SK-N-SH (cell line): Measurements from ENCODE around the gene WDR6. TPM values are rescaled to one million over a fixed set of nuclear protein-coding genes. Genes with fewer than 3 reads are reported as not detected.

ENCODE experiments used
- CTCF ChIA-PET: fragments of 300-600, 350-600 bp; formaldehyde crosslinking; extraction: SDS; loops from one replicate; lab custom pipeline; 2021; lab: Yijun Ruan, JAX
- POLR2A ChIA-PET: fragments of 350-600 bp; sonication (Branson Sonifier 250); formaldehyde crosslinking; extraction: SDS; loops from one replicate; lab custom pipeline; 2020; ENCODE audit warnings: antibody characterized with exemption, inconsistent platforms; lab: Yijun Ruan, JAX
- DNase-seq: peaks from one replicate; pipeline ENCODE4 v3.0.0; 2012
- H2AFZ ChIP-seq: fragments of 200-600 bp; sonication (generic); 2 replicates; pipeline ENCODE4 v1.8.1; 2016; ENCODE audit warnings: antibody characterized with exemption, mild to moderate bottlenecking, low read depth
- H3F3A ChIP-seq: fragments of 200-600 bp; sonication (generic); replicated peaks from 2 replicates; pipeline ENCODE3; 2016; ENCODE audit warnings: antibody characterized with exemption, mild to moderate bottlenecking; ENCODE audit not compliant: insufficient read depth
- H3K27ac ChIP-seq, 2 experiments: fragments of 200-500 bp in 1 of 2; fragments of 200-600 bp in 1 of 2; sonication (Bioruptor generic) in 1 of 2; sonication (generic), shearing (Covaris generic) in 1 of 2; 2 replicates each; pipeline versions ENCODE4 v1.5.1 to v1.6.1; 2014 to 2016; ENCODE audit warnings: low read depth in 2 of 2, inconsistent platforms in 1 of 2, low read length in 1 of 2, mild to moderate bottlenecking in 1 of 2, mixed read lengths in 1 of 2
- H3K27me3 ChIP-seq: fragments of 200-600 bp; sonication (generic), shearing (Covaris generic); 2 replicates; pipeline ENCODE4 v1.6.1; 2016; ENCODE audit warnings: mixed run types; ENCODE audit not compliant: insufficient read depth
- H3K36me3 ChIP-seq, 2 experiments: fragments of 200-500 bp in 1 of 2; fragments of 200-600 bp in 1 of 2; sonication (Bioruptor generic) in 1 of 2; sonication (generic) in 1 of 2; replicated peaks in 1 of 2; 2 replicates each; pipeline versions ENCODE3 to v1.5.1; 2014 to 2016; ENCODE audit warnings: low read length in 1 of 2, mild to moderate bottlenecking in 1 of 2; ENCODE audit not compliant: insufficient read depth in 2 of 2, control insufficient read depth in 1 of 2
- H3K4me1 ChIP-seq, 2 experiments: fragments of 200-500 bp in 1 of 2; fragments of 200-600 bp in 1 of 2; sonication (Bioruptor generic) in 1 of 2; sonication (generic), shearing (Covaris generic) in 1 of 2; 2 replicates each; pipeline versions ENCODE4 v1.5.1 to v1.6.1; 2014 to 2016; ENCODE audit warnings: low read depth in 1 of 2, low read length in 1 of 2, mixed run types in 1 of 2; ENCODE audit not compliant: insufficient read depth in 2 of 2, control insufficient read depth in 1 of 2
- H3K4me2 ChIP-seq: fragments of 200-600 bp; sonication (generic), shearing (Covaris generic); 2 replicates; pipeline ENCODE4 v1.6.1; 2017; ENCODE audit warnings: mixed run types
- H3K4me3 ChIP-seq, 2 experiments: fragments of 200-500 bp in 1 of 2; fragments of 200-600 bp in 1 of 2; sonication (Bioruptor generic) in 1 of 2; sonication (generic), shearing (Covaris generic) in 1 of 2; 2 replicates each; pipeline versions ENCODE4 v1.5.1 to v1.8.1; 2014 to 2016; ENCODE audit warnings: low read depth in 2 of 2, inconsistent platforms in 1 of 2, low read length in 1 of 2, mild to moderate bottlenecking in 1 of 2, mixed read lengths in 1 of 2, moderate library complexity in 1 of 2
- H3K79me2 ChIP-seq: fragments of 200-600 bp; sonication (generic); 2 replicates; pipeline ENCODE4 v1.8.1; 2017; ENCODE audit warnings: mild to moderate bottlenecking; ENCODE audit not compliant: insufficient read depth
- H3K9ac ChIP-seq: fragments of 200-600 bp; sonication (generic); 2 replicates; pipeline ENCODE4 v1.6.1; 2017; ENCODE audit warnings: mixed run types
- H3K9me2 ChIP-seq: fragments of 200-600 bp; sonication (generic); 2 replicates; pipeline ENCODE4 v1.6.1; 2017; ENCODE audit warnings: mixed run types
- H3K9me3 ChIP-seq: fragments of 200-600 bp; sonication (generic); 2 replicates; pipeline ENCODE4 v1.6.1; 2017; ENCODE audit warnings: mixed run types, mild to moderate bottlenecking, moderate library complexity
- H4K20me1 ChIP-seq: fragments of 200-600 bp; sonication (generic); 2 replicates; pipeline ENCODE4 v1.6.1; 2017; ENCODE audit warnings: mild to moderate bottlenecking, mixed run types; ENCODE audit not compliant: insufficient read depth
- CHD2 ChIP-seq: fragments of 150-350 bp; IDR thresholded peaks from 2 replicates; pipeline ENCODE4 v1.6.1; 2018; ENCODE audit warnings: low read length; ENCODE audit not compliant: partially characterized antibody
- CTCF ChIP-seq: fragments of 200-600 bp; sonication (generic); IDR thresholded peaks from 2 replicates; pipeline ENCODE4 v1.6.1; 2017; ENCODE audit warnings: antibody characterized with exemption, mild to moderate bottlenecking, moderate library complexity
- EP300 ChIP-seq, 2 experiments: IDR thresholded peaks; 2 replicates each; pipeline versions ENCODE4 v1.4.0 to v1.6.1; 2012; ENCODE audit warnings: borderline replicate concordance in 1 of 2, low read depth in 1 of 2, low read length in 1 of 2
- EZH2phosphoT487 ChIP-seq: fragments of 200-600 bp; sonication (generic); IDR thresholded peaks from 2 replicates; pipeline ENCODE4 v1.6.1; 2017; ENCODE audit warnings: low read depth, mixed run types, mild to moderate bottlenecking, antibody characterized with exemption, moderate library complexity, borderline replicate concordance
- FOXM1 ChIP-seq: IDR thresholded peaks from 2 replicates; pipeline ENCODE4 v1.4.0; 2012; ENCODE audit warnings: low read depth, mild to moderate bottlenecking
- JUND ChIP-seq: IDR thresholded peaks from 2 replicates; pipeline ENCODE4 v1.4.0; 2012
- MAX ChIP-seq: IDR thresholded peaks from 2 replicates; pipeline ENCODE4 v1.4.0; 2012; ENCODE audit warnings: low read depth
- MEF2A ChIP-seq: IDR thresholded peaks from 2 replicates; pipeline ENCODE4 v1.4.0; 2012; ENCODE audit warnings: low read depth, borderline replicate concordance
- NFIC ChIP-seq: IDR thresholded peaks from 2 replicates; pipeline ENCODE4 v1.4.0; 2012; ENCODE audit warnings: borderline replicate concordance
- POLR2AphosphoS5 ChIP-seq: IDR thresholded peaks from 2 replicates; pipeline ENCODE4 v1.6.1; 2012; ENCODE audit warnings: low read depth, low read length
- RAD21 ChIP-seq: IDR thresholded peaks from 2 replicates; pipeline ENCODE4 v1.6.1; 2012; ENCODE audit warnings: mild to moderate bottlenecking, low read length
- RCOR1 ChIP-seq: fragments of 150-350 bp; IDR thresholded peaks from 2 replicates; pipeline ENCODE4 v1.6.1; 2017; ENCODE audit warnings: antibody characterized with exemption, low read length
- RXRA ChIP-seq: IDR thresholded peaks from 2 replicates; pipeline ENCODE4 v1.4.0; 2012; ENCODE audit warnings: low read depth, mild to moderate bottlenecking, borderline replicate concordance
- SIN3A ChIP-seq: IDR thresholded peaks from 2 replicates; pipeline ENCODE4 v1.6.1; 2012; ENCODE audit warnings: low read depth, mild to moderate bottlenecking, low read length, moderate library complexity, borderline replicate concordance
- SMC3 ChIP-seq: IDR thresholded peaks from 2 replicates; pipeline ENCODE4 v1.6.1; 2012; ENCODE audit warnings: low read depth, low read length, improper control_type of control experiment
- TEAD4 ChIP-seq: IDR thresholded peaks from 2 replicates; pipeline ENCODE4 v1.4.0; 2012; ENCODE audit warnings: mild to moderate bottlenecking, borderline replicate concordance; ENCODE audit not compliant: insufficient read depth
- YY1 ChIP-seq: IDR thresholded peaks from 2 replicates; pipeline ENCODE4 v1.4.0; 2012; ENCODE audit warnings: low read depth, mild to moderate bottlenecking
- ZBTB33 ChIP-seq: IDR thresholded peaks from 2 replicates; pipeline ENCODE4 v1.4.0; 2012; ENCODE audit warnings: low read depth, borderline replicate concordance
- WGBS: methylation state at CpG from one replicate; pipeline ENCODE4 v1.1.6; 2017; ENCODE audit warnings: low lambda C conversion rate; 5-methylcytosine and 5-hydroxymethylcytosine counted together
- polyA plus RNA-seq, 3 experiments: library from polyadenylated mRNA; depleted of rRNA; stranded (reverse); fragments of >200 nt; gene quantifications; 2 replicates each; pipeline ENCODE4 v1.2.3, GENCODE V29; 2012

The WDR6 gene
- polyA plus RNA-seq, 1 of the 3 experiments (the other 2 are of a cell fraction), result 230 TPM

GRCh38 chr3:49007068-49007770 is at the start of gene WDR6 (continued):
- TF ChIP-seq RXRA (no peak), MEF2A (no peak), SIN3A (peak; percentile 73; the same call in 1 of the 2 replicates), FOXM1 (no peak), YY1 (peak; percentile 82), SMC3 (no peak), NFIC (no peak), EZH2phosphoT487 (no peak), CTCF (peak; percentile 60), RAD21 (no peak), EP300 (IDR thresholded peaks at IDR 0.05; ENCODE audit: borderline replicate concordance in 1 of 2, low read depth in 1 of 2, low read length in 1 of 2) (no peak)

GRCh38 chr3:48960841-48961413 is 46.3 kb upstream of the WDR6 start:
- CTCF ChIA-PET, result interaction anchor here (1.3 kb wide), 1 partner anchor 27 kb away, joined by 3 read pairs; no protein-coding TSS in a partner anchor

More at GRCh38 chr3:48960841-48961413, 46.3 kb upstream of the WDR6 start:
- Histone ChIP-seq H3K9ac (no peak overlapping the region), H3K9me3 (no peaks in the 10 kb centered on the region), H3K79me2 (peaks cover 37% of the 10 kb centered on the region; the same call in 1 of the 2 replicates), H4K20me1 (0 out of 2 replicates have a peak, but pooled peaks cover 4% of the 10 kb centered on the region), H2AFZ (no peak overlapping the region), H3K4me2 (no peak overlapping the region), H3K27ac (no peak overlapping the region), H3K4me3 (no peak overlapping the region), H3K9me2 (no peaks in the 10 kb centered on the region), H3K4me1 (no peaks in the 10 kb centered on the region), H3K36me3 (peaks cover 8 to 29% of the 10 kb centered on the region in 2 experiments), H3F3A (peaks cover 4% of the 10 kb centered on the region), H3K27me3 (no peaks in the 10 kb centered on the region)
- no peak for TF ChIP-seq RCOR1
- TF ChIP-seq CHD2, result no peak
- TF ChIP-seq TEAD4, result no peak
- no peak for TF ChIP-seq MAX
- TF ChIP-seq ZBTB33, result no peak
- no peak for TF ChIP-seq JUND
- no peak for TF ChIP-seq SMC3
- no peak for TF ChIP-seq POLR2AphosphoS5
- POLR2A ChIA-PET, result no interaction called here
- 95% methylated on average over 4 of the region's 4 CpGs for WGBS
- DNase-seq, result no peak
